HG03575 (cell line): ENCODE measurements around the gene NBL1.
"Not testable (repeated sequence)": the region's sequence is repeated elsewhere in the genome, so short reads cannot be mapped to it uniquely, and the experiment has no call there.

Experiments used
- ATAC-seq: cut with Tn5 transposase; IDR thresholded peaks from one replicate; pipeline ENCODE4 v1.9.1; 2021; ENCODE audit not compliant: unreplicated experiment, insufficient number of reproducible peaks, low FRiP score; ENCODE audit errors: extremely low read depth

Gene NBL1

GRCh38 chr1:19620786-19621185 is 23.3 kb upstream of the NBL1 start:
- no peak for ATAC-seq

- ATAC-seq = no peak
Observed at GRCh38 chr1:19621274-19621950, 22.7 kb upstream of the NBL1 start.

- ATAC-seq = no peak
Observed at GRCh38 chr1:19622204-19622603, 21.9 kb upstream of the NBL1 start.

GRCh38 chr1:19623523-19623922 is 20.6 kb upstream of the NBL1 start:
- no peak for ATAC-seq

GRCh38 chr1:19625291-19625937 is 18.7 kb upstream of the NBL1 start:
- ATAC-seq = no peak

- no peak for ATAC-seq
Observed at GRCh38 chr1:19628879-19629278, 15.2 kb upstream of the NBL1 start.

GRCh38 chr1:19629357-19629756 is 14.8 kb upstream of the NBL1 start:
- ATAC-seq = no peak

- not testable (repeated sequence) for ATAC-seq
Observed at GRCh38 chr1:19630192-19630591, 13.9 kb upstream of the NBL1 start.

- ATAC-seq = no peak
Observed at GRCh38 chr1:19630720-19631395, 13.3 kb upstream of the NBL1 start.

GRCh38 chr1:19632211-19632610 is 11.9 kb upstream of the NBL1 start:
- no peak for ATAC-seq

- no peak for ATAC-seq
Observed at GRCh38 chr1:19633106-19633505, 11.0 kb upstream of the NBL1 start.

- not testable (repeated sequence) for ATAC-seq
Observed at GRCh38 chr1:19635064-19635463, 9.0 kb upstream of the NBL1 start.

- no peak for ATAC-seq
Observed at GRCh38 chr1:19635646-19636045, 8.5 kb upstream of the NBL1 start.

GRCh38 chr1:19636065-19636464 is 8.0 kb upstream of the NBL1 start:
- no peak for ATAC-seq

GRCh38 chr1:19636749-19637148 is 7.4 kb upstream of the NBL1 start:
- ATAC-seq = not testable (repeated sequence)

- ATAC-seq = no peak
Observed at GRCh38 chr1:19637606-19638005, 6.5 kb upstream of the NBL1 start.

GRCh38 chr1:19639228-19639627 is 4.9 kb upstream of the NBL1 start:
- ATAC-seq = not testable (repeated sequence)

- no peak for ATAC-seq
Observed at GRCh38 chr1:19639999-19640362, 4.1 kb upstream of the NBL1 start.

GRCh38 chr1:19640363-19641316 is 3.5 kb upstream of the NBL1 start:
- no peak for ATAC-seq
